ENCODE results near the gene UBE2N.
A peak's percentile ranks its signal among the peaks of the same experiment; 100 is the strongest.

Gene UBE2N

DNA sequence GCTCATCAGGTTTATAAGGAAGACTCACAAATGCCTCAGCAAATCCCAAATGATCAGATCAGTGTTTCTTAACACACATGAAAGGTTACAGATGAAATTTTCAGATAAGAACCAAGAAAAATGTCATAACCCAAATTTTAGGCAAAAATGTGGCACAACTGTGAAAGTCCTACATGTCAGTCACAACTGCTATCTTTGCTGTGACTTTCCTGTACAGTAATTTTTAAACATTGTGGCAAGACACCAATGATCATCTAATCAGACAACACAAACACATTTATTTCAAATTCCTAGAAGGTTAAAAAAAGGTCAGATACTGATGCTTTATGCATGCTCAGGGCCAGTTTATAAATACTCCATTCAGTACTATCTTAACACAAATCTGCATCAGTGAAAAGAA, 32.9 kb downstream of the UBE2N start:
- no peak for DNase-seq (ENCODE audit: low read depth)
- no peak overlapping the region for H3K4me3 ChIP-seq (replicated peaks; ENCODE audit: low read depth, low read length)
- TF ChIP-seq, protein P1, sequence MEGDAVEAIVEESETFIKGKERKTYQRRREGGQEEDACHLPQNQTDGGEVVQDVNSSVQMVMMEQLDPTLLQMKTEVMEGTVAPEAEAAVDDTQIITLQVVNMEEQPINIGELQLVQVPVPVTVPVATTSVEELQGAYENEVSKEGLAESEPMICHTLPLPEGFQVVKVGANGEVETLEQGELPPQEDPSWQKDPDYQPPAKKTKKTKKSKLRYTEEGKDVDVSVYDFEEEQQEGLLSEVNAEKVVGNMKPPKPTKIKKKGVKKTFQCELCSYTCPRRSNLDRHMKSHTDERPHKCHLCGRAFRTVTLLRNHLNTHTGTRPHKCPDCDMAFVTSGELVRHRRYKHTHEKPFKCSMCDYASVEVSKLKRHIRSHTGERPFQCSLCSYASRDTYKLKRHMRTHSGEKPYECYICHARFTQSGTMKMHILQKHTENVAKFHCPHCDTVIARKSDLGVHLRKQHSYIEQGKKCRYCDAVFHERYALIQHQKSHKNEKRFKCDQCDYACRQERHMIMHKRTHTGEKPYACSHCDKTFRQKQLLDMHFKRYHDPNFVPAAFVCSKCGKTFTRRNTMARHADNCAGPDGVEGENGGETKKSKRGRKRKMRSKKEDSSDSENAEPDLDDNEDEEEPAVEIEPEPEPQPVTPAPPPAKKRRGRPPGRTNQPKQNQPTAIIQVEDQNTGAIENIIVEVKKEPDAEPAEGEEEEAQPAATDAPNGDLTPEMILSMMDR (IDR thresholded peaks at IDR 0.05; ENCODE audit: low read length, missing control alignments), result no peak

DNA sequence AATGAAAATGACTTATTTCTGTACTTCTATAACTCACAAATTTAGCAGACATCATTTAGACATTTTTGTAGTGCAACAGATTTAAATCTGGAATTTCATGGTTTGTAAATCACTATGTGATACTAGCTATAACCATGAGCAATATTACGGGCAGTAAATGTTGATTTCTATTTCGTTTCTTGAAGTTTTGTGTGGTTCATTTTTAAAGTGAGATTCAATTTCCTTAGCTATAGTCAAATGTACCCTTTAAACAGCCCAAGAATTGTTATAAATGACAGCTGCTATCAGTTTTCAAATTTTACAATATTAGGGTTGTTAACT, 33.8 kb downstream of the UBE2N start:
- DNase-seq (ENCODE audit: low read depth), result no peak
- TF ChIP-seq, protein P1 (IDR thresholded peaks at IDR 0.05; ENCODE audit: low read length, missing control alignments), result no peak
- H3K4me3 ChIP-seq (replicated peaks; ENCODE audit: low read depth, low read length), result no peak overlapping the region

DNA sequence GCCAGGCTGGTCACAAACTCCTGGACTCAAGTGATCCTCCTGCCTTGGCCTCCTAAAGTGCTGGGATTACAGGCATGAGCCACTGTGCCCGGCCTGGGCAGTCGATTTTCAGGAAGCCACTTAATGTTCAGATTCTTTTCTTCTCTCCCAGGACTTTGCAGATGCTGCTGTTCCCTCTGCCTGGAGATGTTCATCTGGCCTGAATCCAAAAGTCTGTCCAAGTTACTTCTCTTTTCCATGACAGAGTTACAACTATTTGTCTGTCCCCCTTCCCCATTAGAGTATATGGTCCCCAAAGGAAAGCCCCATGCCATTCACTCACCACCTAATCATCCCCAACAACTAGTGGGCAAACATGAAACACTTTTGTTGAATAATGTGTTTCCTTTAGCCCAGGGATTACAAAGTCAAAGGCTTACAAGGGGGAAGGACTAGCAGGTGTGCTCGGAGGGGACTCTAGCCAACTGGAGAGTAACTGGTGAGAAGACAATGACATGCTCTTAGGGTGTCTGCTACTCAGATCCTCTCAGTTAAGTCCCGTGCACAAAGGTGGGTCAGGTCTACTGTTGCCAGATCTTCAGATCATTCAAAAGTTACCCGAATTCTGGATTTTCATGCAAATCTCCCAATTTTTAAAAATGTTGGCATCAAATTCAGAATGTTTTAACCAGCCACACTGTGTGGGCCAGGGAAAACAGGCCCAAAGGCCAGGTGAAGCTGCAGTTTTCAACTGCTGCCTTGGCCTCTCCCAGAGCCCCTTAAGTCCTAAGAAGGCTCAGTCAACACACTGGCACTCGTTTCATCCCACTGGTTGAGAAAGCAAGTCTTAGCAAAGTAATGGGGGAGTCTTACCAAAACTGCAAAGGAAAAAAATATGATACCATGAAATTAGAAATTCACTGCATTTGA, 34.4 kb downstream of the UBE2N start:
- no peak overlapping the region for H3K4me3 ChIP-seq (replicated peaks; ENCODE audit: low read depth, low read length)
- TF ChIP-seq, protein P1 (IDR thresholded peaks at IDR 0.05; ENCODE audit: low read length, missing control alignments), result no peak
- DNase-seq (ENCODE audit: low read depth), result no peak

DNA sequence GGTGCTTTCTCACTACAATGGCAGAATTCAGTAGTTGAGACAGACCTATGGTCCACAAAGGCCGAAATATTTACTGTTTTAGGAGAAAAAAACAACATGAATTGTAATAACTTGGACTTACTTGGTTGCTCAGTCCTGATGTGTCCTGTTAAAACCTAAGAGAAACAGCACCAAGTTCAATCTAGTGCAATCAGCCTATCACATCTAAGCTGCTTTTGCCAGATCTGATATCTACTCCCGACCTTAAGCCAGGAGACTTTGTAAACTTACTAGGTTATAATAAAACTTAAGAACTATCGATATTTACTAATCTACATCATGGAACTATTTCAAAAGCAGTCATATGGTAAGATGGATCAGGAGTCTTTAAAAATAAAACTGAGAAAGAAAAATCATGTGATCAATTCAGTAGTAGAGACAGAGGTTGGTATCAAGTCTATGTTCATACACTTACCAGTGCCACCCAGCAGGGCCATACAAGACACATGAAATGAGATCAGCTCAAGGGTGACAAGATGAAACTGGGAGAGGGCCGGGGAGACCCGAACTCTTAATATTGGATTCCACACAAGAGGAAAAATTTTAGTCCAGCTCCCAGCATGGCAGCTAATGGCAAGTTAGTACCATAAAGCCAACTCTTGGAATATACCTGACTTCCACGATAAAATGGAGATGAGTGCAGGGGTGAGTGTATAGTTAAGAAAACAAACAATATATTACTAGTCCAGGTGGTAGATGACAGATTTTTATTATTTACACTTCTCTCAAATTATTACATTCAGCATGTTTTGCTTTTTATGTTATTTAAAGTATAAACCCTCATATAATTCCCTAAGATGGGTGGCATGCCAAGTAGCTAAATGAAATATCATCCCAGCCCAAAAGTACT, 36.5 kb downstream of the UBE2N start:
- TF ChIP-seq, protein P1 (IDR thresholded peaks at IDR 0.05; ENCODE audit: low read length, missing control alignments), result no peak
- no peak overlapping the region for H3K4me3 ChIP-seq (replicated peaks; ENCODE audit: low read depth, low read length)
- no peak for DNase-seq (ENCODE audit: low read depth)

DNA sequence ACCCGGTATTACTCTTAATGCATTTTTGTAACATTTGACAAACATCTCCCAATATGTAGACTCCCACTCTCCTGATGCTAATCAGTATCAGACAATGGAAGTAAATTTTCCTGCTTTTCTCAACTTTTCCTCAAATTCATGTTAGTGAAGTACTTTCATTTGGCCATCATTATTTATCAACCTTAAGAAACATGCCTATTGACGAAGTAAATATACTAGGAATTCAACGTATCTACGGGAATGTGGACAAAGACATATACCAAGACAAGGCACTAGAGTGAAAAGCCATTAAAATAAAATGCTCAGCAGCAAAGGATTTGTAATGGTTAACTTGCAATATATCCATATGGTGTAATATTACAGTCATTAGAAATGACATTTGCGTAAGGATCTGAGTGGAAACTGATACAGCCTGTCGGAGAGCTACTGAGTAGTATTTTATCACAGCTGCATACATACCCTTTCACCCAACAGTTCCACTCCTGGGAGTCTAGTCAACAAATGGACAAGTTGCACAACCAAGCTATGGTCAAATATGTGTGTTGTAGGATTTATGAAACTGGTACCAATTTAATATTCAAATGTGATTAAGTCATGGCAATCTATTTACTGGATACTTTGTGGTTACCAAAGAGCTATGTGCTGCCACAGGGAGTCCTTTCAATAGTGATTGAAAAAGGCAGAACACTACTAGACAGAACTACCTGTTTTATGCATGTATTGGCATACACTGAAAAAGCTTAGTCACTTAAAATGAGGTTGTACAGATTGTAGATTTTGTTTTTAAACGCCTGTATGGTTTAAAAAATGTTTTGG, 37.6 kb downstream of the UBE2N start:
- TF ChIP-seq, protein P1 (IDR thresholded peaks at IDR 0.05; ENCODE audit: low read length, missing control alignments), result no peak
- DNase-seq (ENCODE audit: low read depth), result peak; percentile 49
- H3K4me3 ChIP-seq (replicated peaks; ENCODE audit: low read depth, low read length), result no peak overlapping the region

Measured in fibroblast of pulmonary artery (primary cell).